Hepatocyte (in vitro differentiated cells): ENCODE data around the gene SGTB.

Experiments used
- EZH2 ChIP-seq: fragments of 200-600 bp; sonication (generic); IDR thresholded peaks from 2 replicates; pipeline ENCODE4 v1.6.1; 2016; ENCODE audit warnings: antibody characterized with exemption, mild to moderate bottlenecking, borderline replicate concordance
- EZH2phosphoT487 ChIP-seq: fragments of 200-600 bp; sonication (generic); IDR thresholded peaks from one replicate; pipeline ENCODE4 v1.6.1; 2018; ENCODE audit warnings: antibody characterized with exemption, mild to moderate bottlenecking, low read depth, moderate library complexity; ENCODE audit not compliant: unreplicated experiment, severe bottlenecking
- TF ChIP-seq, protein P1 (sequence below): fragments of 200-600 bp; sonication (generic); IDR thresholded peaks from 2 replicates; pipeline ENCODE4 v1.5.1; 2016; ENCODE audit warnings: antibody characterized with exemption, mild to moderate bottlenecking; ENCODE audit not compliant: poor library complexity

DNA sequence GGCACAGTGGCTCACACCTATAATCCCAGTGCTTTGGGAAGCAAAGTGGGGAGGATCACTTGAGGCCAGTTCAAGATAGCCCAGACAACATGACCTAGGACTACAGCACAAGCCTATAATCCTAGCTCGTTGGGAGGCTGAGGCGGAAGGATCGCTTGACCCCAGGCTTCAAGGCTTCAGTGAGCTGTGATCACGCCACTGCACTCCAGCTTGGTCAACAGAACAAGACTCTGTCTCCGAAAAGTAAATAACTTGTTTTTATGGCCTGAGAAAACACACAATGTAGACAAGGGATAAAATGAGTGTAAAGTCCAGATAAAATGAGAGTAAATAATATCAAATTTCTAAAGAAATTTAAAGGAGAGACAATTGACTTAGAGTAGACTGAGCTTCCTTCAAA lies 70.8 kb downstream of the SGTB start:
- TF ChIP-seq, protein P1, sequence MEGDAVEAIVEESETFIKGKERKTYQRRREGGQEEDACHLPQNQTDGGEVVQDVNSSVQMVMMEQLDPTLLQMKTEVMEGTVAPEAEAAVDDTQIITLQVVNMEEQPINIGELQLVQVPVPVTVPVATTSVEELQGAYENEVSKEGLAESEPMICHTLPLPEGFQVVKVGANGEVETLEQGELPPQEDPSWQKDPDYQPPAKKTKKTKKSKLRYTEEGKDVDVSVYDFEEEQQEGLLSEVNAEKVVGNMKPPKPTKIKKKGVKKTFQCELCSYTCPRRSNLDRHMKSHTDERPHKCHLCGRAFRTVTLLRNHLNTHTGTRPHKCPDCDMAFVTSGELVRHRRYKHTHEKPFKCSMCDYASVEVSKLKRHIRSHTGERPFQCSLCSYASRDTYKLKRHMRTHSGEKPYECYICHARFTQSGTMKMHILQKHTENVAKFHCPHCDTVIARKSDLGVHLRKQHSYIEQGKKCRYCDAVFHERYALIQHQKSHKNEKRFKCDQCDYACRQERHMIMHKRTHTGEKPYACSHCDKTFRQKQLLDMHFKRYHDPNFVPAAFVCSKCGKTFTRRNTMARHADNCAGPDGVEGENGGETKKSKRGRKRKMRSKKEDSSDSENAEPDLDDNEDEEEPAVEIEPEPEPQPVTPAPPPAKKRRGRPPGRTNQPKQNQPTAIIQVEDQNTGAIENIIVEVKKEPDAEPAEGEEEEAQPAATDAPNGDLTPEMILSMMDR: no peak
- TF ChIP-seq EZH2: no peak
- no peak for TF ChIP-seq EZH2phosphoT487
